H9 (cell line): Measurements from ENCODE around the gene TMC6. TPM values are rescaled to one million over a fixed set of nuclear protein-coding genes. Genes with fewer than 3 reads are reported as not detected.
A peak's percentile ranks its signal among the peaks of the same experiment; 100 is the strongest.

Experiments
- DNase-seq: peaks from one replicate; pipeline ENCODE4 v3.0.0-alpha.2; 2017
- H2AFZ ChIP-seq: one replicate; pipeline ENCODE4 v1.6.1; 2013; ENCODE audit warnings: mild to moderate bottlenecking, low read length, control low read depth, moderate library complexity
- H2AK5ac ChIP-seq: 2 replicates; pipeline ENCODE4 v1.6.1; 2013; ENCODE audit warnings: low read length, control low read depth, mixed read lengths; ENCODE audit not compliant: insufficient read length
- H2BK120ac ChIP-seq: one replicate; pipeline ENCODE4 v1.6.1; 2013; ENCODE audit warnings: low read depth, mild to moderate bottlenecking, low read length, control low read depth, inconsistent platforms; ENCODE audit not compliant: poor library complexity, severe bottlenecking
- H2BK12ac ChIP-seq: 2 replicates; pipeline ENCODE4 v1.6.1; 2013; ENCODE audit warnings: low read length, control low read depth, mixed read lengths, low read depth; ENCODE audit not compliant: insufficient read length
- H2BK15ac ChIP-seq: 2 replicates; pipeline ENCODE4 v1.6.1; 2013; ENCODE audit warnings: low read depth, low read length, control low read depth
- H2BK20ac ChIP-seq: one replicate; pipeline ENCODE4 v1.6.1; 2013; ENCODE audit warnings: low read depth, mild to moderate bottlenecking, low read length, control low read depth, inconsistent platforms; ENCODE audit not compliant: poor library complexity, severe bottlenecking
- H2BK5ac ChIP-seq: 2 replicates; pipeline ENCODE4 v1.6.1; 2013; ENCODE audit warnings: low read length, control low read depth, mixed read lengths; ENCODE audit not compliant: insufficient read length
- H3K14ac ChIP-seq: 2 replicates; pipeline ENCODE4 v1.6.1; 2013; ENCODE audit warnings: low read length, control low read depth; ENCODE audit not compliant: insufficient read depth
- H3K18ac ChIP-seq: 2 replicates; pipeline ENCODE4 v1.6.1; 2013; ENCODE audit warnings: low read depth, mild to moderate bottlenecking, mixed read lengths, low read length, control low read depth; ENCODE audit not compliant: insufficient read length
- H3K23ac ChIP-seq: 2 replicates; pipeline ENCODE4 v1.6.1; 2013; ENCODE audit warnings: low read length, control low read depth, mixed read lengths, low read depth; ENCODE audit not compliant: insufficient read length
- H3K23me2 ChIP-seq: 2 replicates; pipeline ENCODE4 v1.6.1; 2013; ENCODE audit warnings: low read depth, mild to moderate bottlenecking, mixed read lengths, low read length, control low read depth; ENCODE audit not compliant: insufficient read length, poor library complexity, severe bottlenecking
- H3K27ac ChIP-seq: 2 replicates; pipeline ENCODE4 v1.5.1; 2013; ENCODE audit warnings: low read length, control low read depth, mixed read lengths, low read depth; ENCODE audit not compliant: insufficient read length
- H3K27me3 ChIP-seq: 2 replicates; pipeline ENCODE4 v1.6.1; 2013; ENCODE audit warnings: low read length, control low read depth, inconsistent platforms; ENCODE audit not compliant: insufficient read depth
- H3K4ac ChIP-seq: 2 replicates; pipeline ENCODE4 v1.6.1; 2013; ENCODE audit warnings: low read depth, mild to moderate bottlenecking, control low read depth, inconsistent platforms, low read length, moderate library complexity
- H3K4me1 ChIP-seq: 2 replicates; pipeline ENCODE4 v1.6.1; 2013; ENCODE audit warnings: low read length, control low read depth, inconsistent platforms; ENCODE audit not compliant: insufficient read depth
- H3K4me2 ChIP-seq: 2 replicates; pipeline ENCODE4 v1.6.1; 2013; ENCODE audit warnings: low read length, control low read depth, mixed read lengths; ENCODE audit not compliant: insufficient read length, insufficient read depth
- H3K56ac ChIP-seq: 2 replicates; pipeline ENCODE4 v1.6.1; 2013; ENCODE audit warnings: low read depth, mild to moderate bottlenecking, mixed read lengths, low read length, control low read depth; ENCODE audit not compliant: insufficient read length
- H3K79me1 ChIP-seq: 2 replicates; pipeline ENCODE4 v1.6.1; 2013; ENCODE audit warnings: low read depth, mild to moderate bottlenecking, moderate library complexity, low read length, control low read depth, inconsistent platforms; ENCODE audit not compliant: insufficient read depth, poor library complexity, severe bottlenecking
- H3K79me2 ChIP-seq: 2 replicates; pipeline ENCODE4 v1.6.1; 2013; ENCODE audit warnings: low read length, control low read depth, inconsistent platforms; ENCODE audit not compliant: insufficient read depth
- H3K9ac ChIP-seq: 2 replicates; pipeline ENCODE4 v1.6.1; 2013; ENCODE audit warnings: low read length, control low read depth, mixed read lengths; ENCODE audit not compliant: insufficient read length; ENCODE audit errors: extremely low read depth
- H3K9me3 ChIP-seq: one replicate; pipeline ENCODE4 v1.6.1; 2013; ENCODE audit warnings: low read depth, low read length, inconsistent platforms; ENCODE audit not compliant: control insufficient read depth
- H3T11ph ChIP-seq: one replicate; pipeline ENCODE4 v1.6.1; 2013; ENCODE audit warnings: mild to moderate bottlenecking, low read length, control low read depth, inconsistent platforms
- H4K20me1 ChIP-seq: one replicate; pipeline ENCODE4 v1.6.1; 2013; ENCODE audit not compliant: control insufficient read depth, insufficient read length, insufficient read depth
- H4K5ac ChIP-seq: 2 replicates; pipeline ENCODE4 v1.6.1; 2013; ENCODE audit warnings: low read depth, mild to moderate bottlenecking, mixed read lengths, low read length, control low read depth; ENCODE audit not compliant: insufficient read length
- H4K8ac ChIP-seq: replicated peaks from 2 replicates; pipeline ENCODE4 v1.6.1; 2013; ENCODE audit warnings: low read length, control low read depth, mixed read lengths, low read depth; ENCODE audit not compliant: insufficient read length
- H4K91ac ChIP-seq: 2 replicates; pipeline ENCODE4 v1.6.1; 2013; ENCODE audit warnings: low read depth, mild to moderate bottlenecking, moderate library complexity, mixed read lengths, low read length, control low read depth; ENCODE audit not compliant: insufficient read length
- H3K27ac Mint-ChIP-seq, 3 experiments: 2 replicates in 2 of 3; 3 replicates in 1 of 3; pipeline ENCODE4 v1.8.0; 2020 to 2021; ENCODE audit warnings: mixed read lengths in 3 of 3, mild to moderate bottlenecking in 1 of 3, moderate library complexity in 1 of 3
- H3K27me3 Mint-ChIP-seq: 2 replicates; pipeline ENCODE4 v1.8.0; 2021; ENCODE audit warnings: low read depth, mild to moderate bottlenecking, moderate library complexity, mixed read lengths
- H3K36me3 Mint-ChIP-seq, 3 experiments: 2 replicates in 2 of 3; 3 replicates in 1 of 3; pipeline ENCODE4 v1.8.0; 2020 to 2021; ENCODE audit warnings: low read depth in 3 of 3, mixed read lengths in 3 of 3; ENCODE audit not compliant: insufficient read depth in 1 of 3
- H3K4me1 Mint-ChIP-seq, 2 experiments: 2 replicates each; pipeline ENCODE4 v1.8.0; 2020; ENCODE audit warnings: mixed read lengths in 2 of 2
- H3K4me3 Mint-ChIP-seq, 2 experiments: 2 replicates in 1 of 2; 3 replicates in 1 of 2; pipeline ENCODE4 v1.8.0; 2020 to 2021; ENCODE audit warnings: mild to moderate bottlenecking in 2 of 2, mixed read lengths in 2 of 2, moderate library complexity in 1 of 2
- H3K9me3 Mint-ChIP-seq, 2 experiments: 2 replicates in 1 of 2; 3 replicates in 1 of 2; pipeline ENCODE4 v1.8.0; 2020; ENCODE audit warnings: mild to moderate bottlenecking in 2 of 2, mixed read lengths in 2 of 2, moderate library complexity in 1 of 2
- CTCF ChIP-seq: fragments of 200-600 bp; sonication (generic); conservative IDR thresholded peaks from 3 replicates; pipeline ENCODE4 v1.8.0; 2021; ENCODE audit warnings: antibody characterized with exemption, mild to moderate bottlenecking
- WGBS: extraction: QIAGEN DNeasy Blood & Tissue Kit; methylation state at CpG from one replicate; pipeline ENCODE4 v1.1.7; 2013; ENCODE audit warnings: missing lambda C conversion rate, low lambda C conversion rate, mixed read lengths; ENCODE audit not compliant: insufficient read length; ENCODE audit errors: extremely low coverage; 5-methylcytosine and 5-hydroxymethylcytosine counted together
- total RNA-seq: library from RNA; stranded (reverse); gene quantifications from 2 replicates; pipeline ENCODE4 v1.2.1, GENCODE V29; 2021

Gene TMC6
- total RNA-seq, 1 experiment from 2014 or later = 86.8 TPM

- H3K4me1 ChIP-seq = peaks cover 10% of the 10 kb centered on the region; the same call in 1 of the 2 replicates
- Mint-ChIP-seq H3K27ac (peak overlapping the region in 1 of 3 experiments; percentile 82; a peak in 2 of 7 replicates), H3K4me1 (peaks cover 24% of the 10 kb centered on the region in 2 experiments), H3K27me3 (peaks cover 4% of the 10 kb centered on the region), H3K4me3 (peak overlapping the region; percentile 81 to 85), H3K36me3 (peaks cover 7 to 17% (median 15%) of the 10 kb centered on the region in 3 experiments), H3K9me3 (no peaks in the 10 kb centered on the region; a peak in 2 of 5 replicates)
- H3K79me1 ChIP-seq = no peaks in the 10 kb centered on the region
- no peak overlapping the region for H2AK5ac ChIP-seq
- no peak overlapping the region for H3T11ph ChIP-seq
- H3K4ac ChIP-seq = no peak overlapping the region
- no peak overlapping the region for H2BK120ac ChIP-seq
- H2BK15ac ChIP-seq = no peak overlapping the region
- peak overlapping the region; percentile 64 for H3K4me2 ChIP-seq
- H3K27me3 ChIP-seq = no peaks in the 10 kb centered on the region; the same call in 1 of the 2 replicates
- H4K20me1 ChIP-seq = no peaks in the 10 kb centered on the region
- H2BK5ac ChIP-seq = no peak overlapping the region
- peaks cover 19% of the 10 kb centered on the region for H3K23me2 ChIP-seq
- peak; percentile 70 for DNase-seq
- WGBS = no CpG with 5 or more reads among the region's 25 CpGs
- H3K9me3 ChIP-seq = no peaks in the 10 kb centered on the region
- no peaks in the 10 kb centered on the region; the same call in 1 of the 2 replicates for H3K79me2 ChIP-seq
- no peak overlapping the region for H2AFZ ChIP-seq
- TF ChIP-seq CTCF = no peak
- H3K56ac ChIP-seq = no peak overlapping the region
- H3K27ac ChIP-seq = no peak overlapping the region
- H3K23ac ChIP-seq = no peak overlapping the region
- no peak overlapping the region for H2BK12ac ChIP-seq
- peak overlapping the region; percentile 32 for H3K18ac ChIP-seq
- no peak overlapping the region for H4K5ac ChIP-seq
- H4K8ac ChIP-seq = no peak overlapping the region
- H3K14ac ChIP-seq = no peak overlapping the region; the same call in 1 of the 2 replicates
- no peak overlapping the region for H3K9ac ChIP-seq
- no peak overlapping the region for H2BK20ac ChIP-seq
- no peak overlapping the region for H4K91ac ChIP-seq
Observed at GRCh38 chr17:78127239-78127887, 1.2 kb downstream of the TMC6 start.
